GM12878 (cell line): Measurements from ENCODE around the gene C6orf89. TPM values are rescaled to one million over a fixed set of nuclear protein-coding genes. Genes with fewer than 3 reads are reported as not detected.
A peak's percentile ranks its signal among the peaks of the same experiment; 100 is the strongest.

Experiments used
- BACH1 ChIP-seq: fragments of 450-650 bp; IDR thresholded peaks from 2 replicates; pipeline ENCODE4 v1.6.1; 2017; ENCODE audit warnings: mild to moderate bottlenecking, borderline replicate concordance
- BHLHE40 ChIP-seq, 2 experiments: fragments of 450-650 bp in 1 of 2; IDR thresholded peaks; 2 replicates each; pipeline ENCODE4 v1.6.1; 2011 to 2017; ENCODE audit warnings: low read depth in 2 of 2, borderline replicate concordance in 1 of 2, improper control_type of control experiment in 1 of 2, low read length in 1 of 2, mild to moderate bottlenecking in 1 of 2
- DPF2 ChIP-seq: fragments of 450-650 bp; IDR thresholded peaks from 2 replicates; pipeline ENCODE4 v1.6.1; 2017; ENCODE audit warnings: mild to moderate bottlenecking
- FOS ChIP-seq: IDR thresholded peaks from 3 replicates; pipeline ENCODE4 v1.6.1; 2011; ENCODE audit warnings: borderline replicate concordance; ENCODE audit not compliant: insufficient read length; ENCODE audit errors: extremely low read depth
- HDGF ChIP-seq: fragments of 450-650 bp; IDR thresholded peaks from 2 replicates; pipeline ENCODE4 v1.6.1; 2016; ENCODE audit warnings: antibody characterized with exemption
- JUNB ChIP-seq: IDR thresholded peaks from 2 replicates; pipeline ENCODE4 v1.6.1; 2016; ENCODE audit warnings: antibody characterized with exemption, mild to moderate bottlenecking
- MTA3 ChIP-seq: IDR thresholded peaks from 2 replicates; pipeline ENCODE4 v1.6.1; 2012; ENCODE audit warnings: low read length, inconsistent platforms, borderline replicate concordance
- NFXL1 ChIP-seq: fragments of 450-650 bp; IDR thresholded peaks from 2 replicates; pipeline ENCODE4 v1.6.1; 2017; ENCODE audit warnings: antibody characterized with exemption, mild to moderate bottlenecking, borderline replicate concordance
- RBBP5 ChIP-seq: fragments of 200-600 bp; sonication (generic); conservative IDR thresholded peaks from 2 replicates; pipeline ENCODE4 v1.6.1; 2016
- REST ChIP-seq: IDR thresholded peaks from 2 replicates; pipeline ENCODE4 v1.6.1; 2012; ENCODE audit warnings: mild to moderate bottlenecking, low read depth, low read length
- SIX5 ChIP-seq: IDR thresholded peaks from 2 replicates; pipeline ENCODE4 v1.6.1; 2011; ENCODE audit warnings: mild to moderate bottlenecking, low read depth, low read length, moderate library complexity; ENCODE audit not compliant: severe bottlenecking
- SRF ChIP-seq, 2 experiments: IDR thresholded peaks; 2 replicates each; pipeline ENCODE4 v1.6.1; 2011; ENCODE audit warnings: low read depth in 2 of 2, low read length in 2 of 2, mild to moderate bottlenecking in 1 of 2, moderate library complexity in 1 of 2
- STAT1 ChIP-seq: fragments of 450-650 bp; conservative IDR thresholded peaks from 2 replicates; pipeline ENCODE4 v1.6.1; 2014; ENCODE audit warnings: antibody characterized with exemption, mild to moderate bottlenecking
- TBL1XR1 ChIP-seq: IDR thresholded peaks from 2 replicates; pipeline ENCODE4 v1.6.1; 2012; ENCODE audit warnings: low read depth, low read length, improper control_type of control experiment
- ZBTB11 ChIP-seq: fragments of 450-650 bp; formaldehyde crosslinking; IDR thresholded peaks from 2 replicates; pipeline ENCODE4 v1.5.0; 2022; ENCODE audit warnings: mild to moderate bottlenecking, missing genetic modification characterization
- ZNF207 ChIP-seq: fragments of 450-650 bp; IDR thresholded peaks from 2 replicates; pipeline ENCODE4 v1.6.1; 2014; ENCODE audit warnings: antibody characterized with exemption, mild to moderate bottlenecking, borderline replicate concordance
- ZNF274 ChIP-seq: IDR thresholded peaks from one replicate; pipeline ENCODE4 v1.8.0; 2011; ENCODE audit not compliant: insufficient read length, insufficient read depth
- ZSCAN29 ChIP-seq: fragments of 450-650 bp; IDR thresholded peaks from 2 replicates; pipeline ENCODE4 v1.6.1; 2017; ENCODE audit warnings: mild to moderate bottlenecking, moderate library complexity
- polyA plus RNA-seq, 11 experiments: library from polyadenylated mRNA; depleted of rRNA in 4 of 11; unstranded in 6 of 11; stranded (reverse) in 5 of 11; fragments of >200 nt; fragmentation: Nextera tagmentation in 4 of 11; fragmentation: Illumina TruSeq in 1 of 11; extraction: Ambion mirVana in 4 of 11; extraction: Trizol in 1 of 11; gene quantifications; 1 replicate in 1 of 11; 2 replicates in 10 of 11; pipeline versions ENCODE4 v1.2.1 to v1.2.3, GENCODE V29; 2011 to 2016; ENCODE audit warnings: inconsistent platforms in 2 of 11, missing spikeins in 2 of 11, low read depth in 1 of 11
- total RNA-seq, 4 experiments: library from RNA; depleted of rRNA in 3 of 4; stranded (reverse); fragments of >200 nt in 3 of 4; fragmentation: Illumina TruSeq in 1 of 4; extraction: Trizol in 1 of 4; gene quantifications; 2 replicates each; pipeline versions ENCODE4 v1.2.1 to v1.2.3, GENCODE V29; 2013 to 2021
- TF ChIP-seq, protein P1 (sequence below): fragments of 450-650 bp; IDR thresholded peaks from 2 replicates; pipeline ENCODE4 v1.6.1; 2016; ENCODE audit warnings: mild to moderate bottlenecking, moderate library complexity, borderline replicate concordance

The C6orf89 gene
- total and polyA plus RNA-seq, 10 of the 15 experiments (the other 5 are each of a cell fraction or from before 2014, with no cell fraction given), result 10.8 to 42.7 (median 28.6) TPM

DNA sequence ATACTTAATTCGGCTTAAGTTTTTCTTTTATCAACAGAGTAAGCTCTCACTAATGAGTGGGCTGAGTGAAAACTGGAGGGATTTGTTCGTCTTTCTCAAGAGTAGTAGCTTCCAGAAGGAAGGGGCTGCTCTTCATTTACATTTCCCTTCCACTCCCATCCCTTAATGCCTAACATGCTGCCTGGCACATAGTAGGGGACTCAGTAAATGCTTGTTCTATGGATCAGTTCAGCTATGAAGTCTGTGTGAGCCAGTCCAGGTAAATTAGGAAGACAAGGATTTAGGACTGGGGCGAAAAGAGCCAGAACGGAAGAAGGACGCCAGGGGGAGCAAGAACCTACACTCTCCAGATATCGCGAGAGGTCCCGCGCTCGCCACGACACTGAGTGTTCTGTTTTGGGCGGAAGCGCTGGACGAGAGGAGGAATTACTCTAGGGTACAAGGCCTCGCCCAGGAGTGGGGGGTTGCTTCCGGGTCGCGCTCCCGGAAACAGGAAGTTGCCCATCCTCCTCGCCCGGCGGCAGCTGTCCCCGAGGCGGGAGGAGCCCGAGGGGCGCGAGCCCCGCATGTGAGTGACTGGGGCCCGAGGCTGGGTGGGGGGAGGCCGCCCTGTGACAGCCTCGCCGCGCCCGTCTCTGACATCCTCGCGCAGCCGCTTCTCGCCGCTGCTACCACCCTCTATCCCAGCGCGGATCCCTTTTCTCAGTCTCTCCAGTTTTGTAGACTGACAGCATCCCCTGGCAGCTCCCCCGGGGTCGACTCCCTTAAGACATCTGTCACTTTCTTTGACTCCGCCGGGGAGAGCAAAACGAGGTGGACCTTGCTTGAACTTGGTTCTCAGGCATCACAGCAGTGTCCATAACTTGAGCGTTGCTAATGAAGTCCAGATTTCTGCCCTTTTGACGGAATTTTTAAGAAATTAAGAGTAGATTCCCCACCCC is at the start of gene C6orf89 (continued):
- TF ChIP-seq, protein P1, sequence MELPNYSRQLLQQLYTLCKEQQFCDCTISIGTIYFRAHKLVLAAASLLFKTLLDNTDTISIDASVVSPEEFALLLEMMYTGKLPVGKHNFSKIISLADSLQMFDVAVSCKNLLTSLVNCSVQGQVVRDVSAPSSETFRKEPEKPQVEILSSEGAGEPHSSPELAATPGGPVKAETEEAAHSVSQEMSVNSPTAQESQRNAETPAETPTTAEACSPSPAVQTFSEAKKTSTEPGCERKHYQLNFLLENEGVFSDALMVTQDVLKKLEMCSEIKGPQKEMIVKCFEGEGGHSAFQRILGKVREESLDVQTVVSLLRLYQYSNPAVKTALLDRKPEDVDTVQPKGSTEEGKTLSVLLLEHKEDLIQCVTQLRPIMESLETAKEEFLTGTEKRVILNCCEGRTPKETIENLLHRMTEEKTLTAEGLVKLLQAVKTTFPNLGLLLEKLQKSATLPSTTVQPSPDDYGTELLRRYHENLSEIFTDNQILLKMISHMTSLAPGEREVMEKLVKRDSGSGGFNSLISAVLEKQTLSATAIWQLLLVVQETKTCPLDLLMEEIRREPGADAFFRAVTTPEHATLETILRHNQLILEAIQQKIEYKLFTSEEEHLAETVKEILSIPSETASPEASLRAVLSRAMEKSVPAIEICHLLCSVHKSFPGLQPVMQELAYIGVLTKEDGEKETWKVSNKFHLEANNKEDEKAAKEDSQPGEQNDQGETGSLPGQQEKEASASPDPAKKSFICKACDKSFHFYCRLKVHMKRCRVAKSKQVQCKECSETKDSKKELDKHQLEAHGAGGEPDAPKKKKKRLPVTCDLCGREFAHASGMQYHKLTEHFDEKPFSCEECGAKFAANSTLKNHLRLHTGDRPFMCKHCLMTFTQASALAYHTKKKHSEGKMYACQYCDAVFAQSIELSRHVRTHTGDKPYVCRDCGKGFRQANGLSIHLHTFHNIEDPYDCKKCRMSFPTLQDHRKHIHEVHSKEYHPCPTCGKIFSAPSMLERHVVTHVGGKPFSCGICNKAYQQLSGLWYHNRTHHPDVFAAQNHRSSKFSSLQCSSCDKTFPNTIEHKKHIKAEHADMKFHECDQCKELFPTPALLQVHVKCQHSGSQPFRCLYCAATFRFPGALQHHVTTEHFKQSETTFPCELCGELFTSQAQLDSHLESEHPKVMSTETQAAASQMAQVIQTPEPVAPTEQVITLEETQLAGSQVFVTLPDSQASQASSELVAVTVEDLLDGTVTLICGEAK, result peak; percentile 97
- TF ChIP-seq DPF2, result peak; percentile 81
- no peak for TF ChIP-seq ZSCAN29
- peak; percentile 25 to 82; a peak in 2 of 4 replicates for TF ChIP-seq BHLHE40 (IDR thresholded peaks at IDR 0.05; ENCODE audit: borderline replicate concordance in 1 of 2, low read depth in 2 of 2, low read length in 1 of 2)
- TF ChIP-seq SIX5, result peak; percentile 61
- TF ChIP-seq REST, result no peak
- no peak for TF ChIP-seq FOS
- no peak for TF ChIP-seq MTA3
- no peak for TF ChIP-seq JUNB
- TF ChIP-seq BACH1, result peak; percentile 84
- TF ChIP-seq NFXL1, result no peak
- no peak for TF ChIP-seq ZNF274
- no peak for TF ChIP-seq HDGF
- TF ChIP-seq ZNF207, result peak; percentile 77; the same call in 1 of the 2 replicates
- TF ChIP-seq RBBP5, result no peak
- TF ChIP-seq ZBTB11 (CRISPR knock-in tag), result peak; percentile 76
- 0 out of 2 replicates have a peak, but pooled peaks have one; percentile 65 for TF ChIP-seq STAT1
- peak; percentile 79 for TF ChIP-seq TBL1XR1
- TF ChIP-seq SRF (IDR thresholded peaks at IDR 0.05; ENCODE audit: low read depth in 2 of 2, low read length in 2 of 2), result no peak
